Fibroblast of the aortic adventitia (primary cell): ENCODE results near the gene ZBP1. TPM values are rescaled to one million over a fixed set of nuclear protein-coding genes. Genes with fewer than 3 reads are reported as not detected.

Source experiments
- DNase-seq: peaks from one replicate; pipeline ENCODE4 v3.0.0-alpha.2; 2010; ENCODE audit warnings: low read depth
- H3K4me3 ChIP-seq: 2 replicates; pipeline ENCODE4 v1.5.1; 2011; ENCODE audit warnings: low read depth, mild to moderate bottlenecking, control low read depth, low read length, moderate library complexity
- total RNA-seq: library from RNA; depleted of rRNA; stranded (reverse); fragments of >200 nt; gene quantifications from 2 replicates; pipeline ENCODE4 v1.2.3, GENCODE V29; 2012; ENCODE audit warnings: low replicate concordance
- TF ChIP-seq, protein P1 (sequence below): IDR thresholded peaks from 2 replicates; pipeline ENCODE4 v1.5.1; 2011; ENCODE audit warnings: mild to moderate bottlenecking, low read length, control low read depth, inconsistent platforms; ENCODE audit not compliant: insufficient read depth

The ZBP1 gene
- total RNA-seq, 1 donor, result not detected

DNA sequence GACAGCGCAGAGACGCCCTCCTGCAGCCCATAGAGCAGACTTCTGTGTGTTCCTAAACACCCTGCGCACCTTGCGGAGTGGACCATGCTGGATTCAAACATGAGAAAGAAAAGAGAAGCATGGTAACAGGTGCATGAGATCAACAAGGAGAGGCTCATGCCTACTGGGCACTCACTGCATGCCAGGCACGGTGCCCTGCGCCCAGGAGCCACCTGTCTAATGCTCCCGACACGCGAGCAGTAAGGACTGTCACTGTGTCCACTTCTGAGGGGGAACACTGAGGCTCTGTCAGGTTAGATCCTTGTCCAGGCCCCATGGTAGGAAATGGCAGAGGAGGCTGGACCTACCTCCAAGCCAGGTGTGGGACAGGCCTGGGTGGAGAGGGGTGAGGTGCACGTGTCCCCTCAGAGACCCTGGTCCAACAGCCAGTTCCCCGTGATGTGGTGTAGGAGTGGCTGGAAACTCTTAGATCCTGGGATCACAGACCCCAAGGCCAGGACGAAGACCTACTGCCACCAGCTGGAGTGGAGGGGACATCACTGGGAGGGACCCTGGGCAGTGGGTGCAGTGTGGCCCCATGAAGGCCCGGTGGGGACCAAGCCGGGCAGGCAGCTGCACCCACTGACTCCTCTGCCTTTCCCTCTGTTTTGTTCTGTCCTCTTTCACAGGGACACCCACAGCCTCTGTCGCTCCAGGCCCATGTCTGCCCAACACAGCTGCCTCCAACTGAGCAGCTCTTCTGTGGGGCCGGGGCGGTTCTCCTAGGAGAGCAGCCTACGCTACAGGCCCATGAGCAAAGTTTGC lies 29.5 kb downstream of the ZBP1 start:
- H3K4me3 ChIP-seq, result no peak overlapping the region
- TF ChIP-seq, protein P1, sequence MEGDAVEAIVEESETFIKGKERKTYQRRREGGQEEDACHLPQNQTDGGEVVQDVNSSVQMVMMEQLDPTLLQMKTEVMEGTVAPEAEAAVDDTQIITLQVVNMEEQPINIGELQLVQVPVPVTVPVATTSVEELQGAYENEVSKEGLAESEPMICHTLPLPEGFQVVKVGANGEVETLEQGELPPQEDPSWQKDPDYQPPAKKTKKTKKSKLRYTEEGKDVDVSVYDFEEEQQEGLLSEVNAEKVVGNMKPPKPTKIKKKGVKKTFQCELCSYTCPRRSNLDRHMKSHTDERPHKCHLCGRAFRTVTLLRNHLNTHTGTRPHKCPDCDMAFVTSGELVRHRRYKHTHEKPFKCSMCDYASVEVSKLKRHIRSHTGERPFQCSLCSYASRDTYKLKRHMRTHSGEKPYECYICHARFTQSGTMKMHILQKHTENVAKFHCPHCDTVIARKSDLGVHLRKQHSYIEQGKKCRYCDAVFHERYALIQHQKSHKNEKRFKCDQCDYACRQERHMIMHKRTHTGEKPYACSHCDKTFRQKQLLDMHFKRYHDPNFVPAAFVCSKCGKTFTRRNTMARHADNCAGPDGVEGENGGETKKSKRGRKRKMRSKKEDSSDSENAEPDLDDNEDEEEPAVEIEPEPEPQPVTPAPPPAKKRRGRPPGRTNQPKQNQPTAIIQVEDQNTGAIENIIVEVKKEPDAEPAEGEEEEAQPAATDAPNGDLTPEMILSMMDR, result no peak
- no peak for DNase-seq

DNA sequence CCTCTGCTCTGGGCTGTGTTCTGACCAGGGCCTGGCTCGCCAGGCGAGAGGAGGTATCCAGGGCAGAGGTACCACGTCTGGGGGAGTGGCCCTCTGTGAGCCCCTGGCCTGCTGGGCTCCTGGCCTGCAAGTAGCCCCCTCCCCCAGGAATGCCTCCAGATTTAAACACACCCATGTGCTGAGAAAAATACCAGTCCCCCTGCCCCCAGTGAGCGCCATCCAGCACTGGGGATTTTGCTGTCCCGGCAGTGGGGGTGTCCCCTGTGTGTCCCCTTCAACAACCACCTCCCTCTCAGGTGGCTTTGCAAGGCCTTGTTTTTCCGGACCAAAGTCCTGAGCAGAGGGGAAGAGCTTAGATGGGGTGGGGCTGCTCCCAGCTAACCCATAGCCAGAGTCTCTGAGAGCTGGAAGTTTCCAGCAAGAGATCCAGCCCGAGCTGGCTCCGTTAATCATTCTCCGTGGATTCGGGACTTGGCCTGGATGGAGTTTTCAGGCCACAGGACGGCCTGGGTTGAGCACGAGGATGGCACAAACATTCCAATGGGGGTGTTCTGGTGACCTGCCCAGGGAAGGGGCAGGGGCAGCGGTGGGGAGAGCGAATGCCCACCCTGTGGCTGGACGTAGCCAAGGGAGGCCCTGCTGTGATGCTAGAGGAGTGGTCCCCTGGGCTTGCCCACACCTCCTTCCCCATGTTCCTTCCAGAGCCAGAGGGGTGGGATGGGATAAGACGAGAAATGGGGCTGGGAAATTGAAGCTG lies 30.3 kb downstream of the ZBP1 start:
- no peak overlapping the region for H3K4me3 ChIP-seq
- DNase-seq, result no peak
- TF ChIP-seq, protein P1, result no peak

DNA sequence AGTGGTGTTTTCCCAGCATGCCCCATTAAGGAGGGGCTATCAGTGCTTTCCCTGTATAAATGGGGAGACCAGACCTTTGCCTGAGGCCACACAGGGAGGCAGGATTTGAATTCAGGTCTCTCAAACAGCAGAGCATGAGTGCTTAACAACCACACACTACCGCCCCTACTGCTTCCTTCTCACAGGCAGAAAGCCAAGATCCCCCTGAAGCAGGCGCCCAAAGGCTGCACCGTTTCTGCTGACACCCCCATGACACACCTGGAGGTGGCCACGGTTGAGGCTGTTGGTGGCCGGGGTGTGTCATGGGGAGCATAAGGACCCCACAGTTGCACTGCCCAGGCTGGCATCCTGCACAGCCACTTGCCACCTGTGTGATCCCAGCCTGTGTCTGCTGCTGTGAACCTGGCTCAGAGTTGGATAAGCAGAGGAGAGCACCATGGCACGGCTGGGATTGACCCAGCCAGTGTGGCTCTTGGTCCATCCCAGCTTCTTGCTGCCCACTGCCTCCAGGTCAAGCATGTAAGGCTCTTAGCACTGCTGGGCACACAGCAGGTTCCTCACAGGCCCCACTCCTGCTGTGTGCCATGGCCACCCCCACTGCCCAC lies 31.0 kb downstream of the ZBP1 start:
- TF ChIP-seq, protein P1, result no peak
- H3K4me3 ChIP-seq, result no peak overlapping the region
- no peak for DNase-seq

DNA sequence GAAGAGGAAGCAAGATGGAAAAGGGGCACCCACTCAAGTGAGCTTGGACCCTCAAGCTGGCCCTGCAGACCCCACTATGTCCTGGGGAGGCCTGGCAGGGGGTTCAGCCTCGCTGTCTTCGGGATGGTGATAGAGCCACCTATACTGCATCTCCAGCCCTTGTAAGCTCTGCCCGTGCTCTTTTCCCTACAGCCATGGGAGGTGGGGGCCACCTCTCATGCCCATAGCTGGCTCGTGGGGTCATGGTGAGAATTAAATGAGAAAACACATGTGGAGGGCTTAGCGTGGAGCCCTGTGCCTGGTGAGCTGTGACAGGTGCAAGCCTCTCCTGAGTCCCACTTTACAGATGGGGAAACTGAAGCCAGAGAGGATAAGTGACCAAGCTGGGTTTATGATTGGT lies 31.6 kb downstream of the ZBP1 start:
- no peak for DNase-seq
- H3K4me3 ChIP-seq, result no peak overlapping the region
- TF ChIP-seq, protein P1, result no peak

DNA sequence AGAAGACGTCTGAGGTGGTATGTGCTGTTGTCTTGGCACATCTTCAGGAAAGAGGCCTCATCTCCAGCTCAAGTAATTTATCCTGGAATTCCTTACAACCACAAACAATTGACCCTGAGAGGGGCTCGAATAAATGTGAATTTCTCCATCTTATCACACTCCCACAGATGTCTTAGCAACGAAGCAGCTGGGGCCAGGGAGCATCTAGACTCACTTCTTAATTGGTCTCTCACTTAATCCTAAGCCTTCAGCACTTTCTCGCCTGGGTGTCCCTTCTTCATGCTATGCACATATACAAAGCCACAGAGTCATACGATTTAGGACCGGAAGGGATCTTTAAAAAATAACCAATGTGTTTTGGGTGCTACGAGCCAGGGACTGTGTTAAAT lies 32.2 kb downstream of the ZBP1 start:
- TF ChIP-seq, protein P1, result no peak
- H3K4me3 ChIP-seq, result no peak overlapping the region
- DNase-seq, result no peak

DNA sequence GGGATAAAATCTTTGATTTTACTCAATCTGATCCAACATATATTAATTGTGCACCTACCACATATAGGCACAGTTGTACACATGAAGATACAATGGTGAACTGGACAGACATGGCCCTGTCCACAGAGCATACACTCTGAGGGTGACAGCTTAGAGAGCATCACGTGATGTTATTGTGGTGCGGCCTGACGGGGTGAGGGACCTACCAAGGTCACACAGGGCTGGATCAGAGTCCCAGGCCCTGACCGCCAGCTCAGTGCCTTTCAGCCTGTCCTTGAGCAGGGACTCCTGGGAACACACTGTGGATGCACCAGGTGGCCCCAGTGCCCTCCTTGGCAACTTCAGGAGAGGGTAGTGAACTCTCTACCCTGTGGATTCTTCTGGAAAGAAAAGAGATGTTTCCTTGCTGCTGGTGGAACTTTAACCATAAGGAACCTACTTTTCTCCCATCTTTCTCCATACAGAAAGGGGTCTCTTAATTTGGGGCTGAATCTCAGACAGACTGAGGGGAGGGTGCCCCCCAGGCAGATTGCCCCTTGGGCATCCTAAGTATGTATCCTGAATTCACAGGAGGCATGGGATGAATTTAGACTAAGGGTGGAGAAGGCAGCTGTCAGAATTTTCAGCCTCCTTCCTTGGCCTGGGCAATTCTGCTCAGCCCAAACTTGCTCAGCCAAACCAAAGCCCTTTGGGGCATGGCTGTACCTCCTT lies 32.8 kb downstream of the ZBP1 start:
- no peak overlapping the region for H3K4me3 ChIP-seq
- TF ChIP-seq, protein P1, result no peak
- DNase-seq, result no peak
